NCI-H748 treated with DMSO at 0.1 percent for 48 hours (cell line): Measurements from ENCODE around the gene YBX1.
"Not testable (repeated sequence)": the region's sequence is repeated elsewhere in the genome, so short reads cannot be mapped to it uniquely, and the experiment has no call there.

Experiments
- DNase-seq: peaks from one replicate; lab custom pipeline; 2025; lab: John Stamatoyannopoulos, UW

YBX1 gene

GRCh38 chr1:42748021-42748420 lies 65.8 kb downstream of the YBX1 start:
- DNase-seq, result no peak

DNA sequence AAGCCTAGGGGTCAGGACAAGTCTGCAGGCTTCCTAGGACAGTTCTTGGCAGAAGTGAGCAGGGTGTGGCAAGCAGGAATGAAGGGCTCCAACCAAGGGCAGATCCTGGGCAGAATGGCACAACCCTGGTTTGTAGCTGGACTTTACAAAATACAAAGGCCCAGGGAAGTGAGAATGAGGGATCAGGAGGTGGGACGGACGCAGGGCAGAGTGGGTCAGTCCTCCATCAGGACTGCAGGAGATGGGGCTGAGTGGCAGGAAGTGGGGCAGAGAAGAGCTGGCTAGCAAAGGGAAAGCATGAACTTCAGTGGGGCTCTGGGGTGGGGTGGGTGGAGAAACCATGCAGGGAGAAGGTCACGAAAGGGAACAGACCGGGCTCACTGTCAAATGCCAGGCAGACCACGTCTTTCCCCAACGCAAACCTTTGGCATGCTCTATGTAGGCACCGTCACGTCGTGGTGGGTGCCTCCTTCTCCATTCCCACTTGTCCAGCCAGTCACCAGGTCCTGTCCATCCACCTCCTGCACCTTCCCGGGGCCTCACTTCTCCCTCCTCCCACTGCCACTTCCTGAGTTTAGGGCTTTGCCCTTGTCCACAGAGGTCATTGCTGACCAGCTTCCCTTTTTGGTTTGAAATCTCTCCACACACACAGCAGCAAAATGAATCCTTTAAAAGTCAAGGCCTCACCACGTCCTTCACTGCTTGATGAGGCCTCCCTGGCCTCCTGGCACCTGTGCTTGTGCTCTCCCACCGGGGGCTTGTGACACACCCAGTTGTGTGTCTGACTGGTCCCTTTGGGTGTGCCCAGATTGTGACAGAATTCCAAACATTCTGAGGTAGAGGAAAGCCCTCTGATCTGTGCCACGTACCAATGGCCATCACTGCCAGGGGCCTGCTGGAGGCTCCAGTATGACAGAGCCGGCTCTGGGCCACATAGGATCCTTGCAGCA lies 66.5 kb downstream of the YBX1 start:
- DNase-seq, result no peak

GRCh38 chr1:42750041-42750440 lies 67.8 kb downstream of the YBX1 start:
- no peak for DNase-seq

- not testable (repeated sequence) for DNase-seq
Observed at GRCh38 chr1:42751511-42752070, 69.4 kb downstream of the YBX1 start.

- no peak for DNase-seq
Observed at GRCh38 chr1:42752284-42752683, 70.1 kb downstream of the YBX1 start.

- no peak for DNase-seq
Observed at GRCh38 chr1:42753070-42753469, 70.9 kb downstream of the YBX1 start.
